Neural cell (in vitro differentiated cells): Measurements from ENCODE around the gene YKT6.

Experiments
- CTCF ChIP-seq: fragments of 450-650 bp; IDR thresholded peaks from 2 replicates; pipeline ENCODE4 v1.5.1; 2014; ENCODE audit warnings: antibody characterized with exemption, mild to moderate bottlenecking, moderate library complexity; ENCODE audit not compliant: poor library complexity, severe bottlenecking
- EZH2 ChIP-seq: fragments of 200-600, 300-800 bp; shearing (Covaris generic), sonication (generic); IDR thresholded peaks from 2 replicates; pipeline ENCODE4 v1.6.1; 2014; ENCODE audit warnings: antibody characterized with exemption, low read length, borderline replicate concordance, mild to moderate bottlenecking; ENCODE audit not compliant: insufficient read depth, poor library complexity, severe bottlenecking
- SMC3 ChIP-seq: fragments of 450-650 bp; conservative IDR thresholded peaks from 2 replicates; pipeline ENCODE4 v1.6.1; 2014; ENCODE audit warnings: antibody characterized with exemption, mild to moderate bottlenecking, moderate library complexity; ENCODE audit not compliant: poor library complexity
- TF ChIP-seq, protein P1 (sequence below): IDR thresholded peaks from 2 replicates; pipeline ENCODE4 v1.6.1; 2012; ENCODE audit warnings: borderline replicate concordance

- TF ChIP-seq, protein P1, sequence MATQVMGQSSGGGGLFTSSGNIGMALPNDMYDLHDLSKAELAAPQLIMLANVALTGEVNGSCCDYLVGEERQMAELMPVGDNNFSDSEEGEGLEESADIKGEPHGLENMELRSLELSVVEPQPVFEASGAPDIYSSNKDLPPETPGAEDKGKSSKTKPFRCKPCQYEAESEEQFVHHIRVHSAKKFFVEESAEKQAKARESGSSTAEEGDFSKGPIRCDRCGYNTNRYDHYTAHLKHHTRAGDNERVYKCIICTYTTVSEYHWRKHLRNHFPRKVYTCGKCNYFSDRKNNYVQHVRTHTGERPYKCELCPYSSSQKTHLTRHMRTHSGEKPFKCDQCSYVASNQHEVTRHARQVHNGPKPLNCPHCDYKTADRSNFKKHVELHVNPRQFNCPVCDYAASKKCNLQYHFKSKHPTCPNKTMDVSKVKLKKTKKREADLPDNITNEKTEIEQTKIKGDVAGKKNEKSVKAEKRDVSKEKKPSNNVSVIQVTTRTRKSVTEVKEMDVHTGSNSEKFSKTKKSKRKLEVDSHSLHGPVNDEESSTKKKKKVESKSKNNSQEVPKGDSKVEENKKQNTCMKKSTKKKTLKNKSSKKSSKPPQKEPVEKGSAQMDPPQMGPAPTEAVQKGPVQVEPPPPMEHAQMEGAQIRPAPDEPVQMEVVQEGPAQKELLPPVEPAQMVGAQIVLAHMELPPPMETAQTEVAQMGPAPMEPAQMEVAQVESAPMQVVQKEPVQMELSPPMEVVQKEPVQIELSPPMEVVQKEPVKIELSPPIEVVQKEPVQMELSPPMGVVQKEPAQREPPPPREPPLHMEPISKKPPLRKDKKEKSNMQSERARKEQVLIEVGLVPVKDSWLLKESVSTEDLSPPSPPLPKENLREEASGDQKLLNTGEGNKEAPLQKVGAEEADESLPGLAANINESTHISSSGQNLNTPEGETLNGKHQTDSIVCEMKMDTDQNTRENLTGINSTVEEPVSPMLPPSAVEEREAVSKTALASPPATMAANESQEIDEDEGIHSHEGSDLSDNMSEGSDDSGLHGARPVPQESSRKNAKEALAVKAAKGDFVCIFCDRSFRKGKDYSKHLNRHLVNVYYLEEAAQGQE = no peak
- TF ChIP-seq EZH2 (no peak), SMC3 (no peak), CTCF (no peak)
These were observed 32.9 kb upstream of the YKT6 start for GRCh38 chr7:44167920-44168319.
